Measurements from ENCODE around the gene SLC2A4.

DNA sequence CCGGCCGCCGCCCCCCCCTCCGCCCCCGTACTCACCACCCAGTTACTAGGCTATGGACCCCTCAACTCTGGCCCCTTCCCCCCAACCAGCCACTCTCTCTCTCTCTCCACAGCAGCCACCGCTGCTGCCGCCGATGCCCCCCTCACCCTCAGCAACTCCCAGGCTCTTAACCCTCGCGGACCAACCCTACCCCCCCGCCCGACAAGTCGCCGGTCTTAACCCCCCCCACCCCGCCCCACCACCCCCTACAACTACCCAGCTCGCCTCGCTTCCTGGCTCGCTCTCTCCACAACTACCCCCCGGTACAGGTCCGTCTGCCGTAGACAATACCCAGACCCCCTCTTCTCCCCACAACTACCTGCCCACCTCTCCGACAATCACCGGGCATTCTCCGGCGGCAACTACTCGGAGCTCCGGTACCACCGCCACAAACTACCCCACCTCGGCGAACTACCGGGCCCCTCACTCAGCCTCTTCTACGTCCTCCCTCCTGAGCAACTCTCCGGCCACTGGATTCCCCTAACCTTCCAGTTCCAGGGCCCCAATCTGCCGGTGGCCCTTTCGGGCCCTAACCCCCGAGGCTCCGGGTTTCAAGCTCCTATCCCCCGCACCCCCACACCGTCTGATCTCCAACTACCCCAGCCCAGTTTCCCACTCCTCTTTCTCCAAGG lies 43.0 kb upstream of the SLC2A4 start:
- TF ChIP-seq CTCF (IDR thresholded peaks at IDR 0.05) (no peak), POLR2A (IDR thresholded peaks at IDR 0.05; ENCODE audit: low read depth) (no peak)

Data from esophagus muscularis mucosa (tissue), 3 donors.